Measurements from ENCODE around the gene WNT3. TPM values are rescaled to one million over a fixed set of nuclear protein-coding genes. Genes with fewer than 3 reads are reported as not detected.

The WNT3 gene
- total and polyA plus RNA-seq, 4 donors = 0.19 to 4.3 (median 2.7) TPM

- Histone ChIP-seq H3K27me3 (ENCODE audit: control insufficient read depth in 4 of 4, insufficient read depth in 4 of 4, low read length in 3 of 4) (no peaks in the 10 kb centered on the region), H3K36me3 (ENCODE audit: control insufficient read depth in 4 of 4, insufficient read depth in 3 of 4, low read depth in 1 of 4, low read length in 3 of 4) (no peaks in the 10 kb centered on the region), H3K4me1 (ENCODE audit: control insufficient read depth in 4 of 4, insufficient read depth in 4 of 4, low read length in 3 of 4) (no peaks in the 10 kb centered on the region), H3K27ac (ENCODE audit: low read depth in 1 of 2, low read length in 2 of 2) (no peak overlapping the region), H3K9me3 (ENCODE audit: control insufficient read depth in 4 of 4, low read length in 3 of 4) (no peaks in the 10 kb centered on the region), H3K4me3 (ENCODE audit: low read depth in 1 of 3, low read length in 3 of 3) (no peak overlapping the region), H3K9ac (ENCODE audit: low read depth in 1 of 2, low read length in 2 of 2) (no peak overlapping the region)
- no peak for DNase-seq (ENCODE audit: low spot score)
- TF ChIP-seq HNF4A (conservative IDR thresholded peaks at IDR 0.05) = no peak
- TF ChIP-seq SP1 (IDR thresholded peaks at IDR 0.05) = no peak
- WGBS = 96% methylated on average over 4 of the region's 4 CpGs
Observed at GRCh38 chr17:46800573-46800972, 17.9 kb downstream of the WNT3 start.

GRCh38 chr17:46796956-46797530 lies 21.4 kb downstream of the WNT3 start:
- TF ChIP-seq HNF4G (IDR thresholded peaks at IDR 0.05) = no peak

GRCh38 chr17:46796524-46796923 lies 22.0 kb downstream of the WNT3 start:
- Histone ChIP-seq H3K9me3 (ENCODE audit: control insufficient read depth in 4 of 4, low read length in 3 of 4) (no peaks in the 10 kb centered on the region), H3K9ac (ENCODE audit: low read depth in 1 of 2, low read length in 2 of 2) (no peak overlapping the region), H3K4me3 (ENCODE audit: low read depth in 1 of 3, low read length in 3 of 3) (no peak overlapping the region), H3K36me3 (ENCODE audit: control insufficient read depth in 4 of 4, insufficient read depth in 3 of 4, low read depth in 1 of 4, low read length in 3 of 4) (no peaks in the 10 kb centered on the region), H3K27ac (ENCODE audit: low read depth in 1 of 2, low read length in 2 of 2) (no peak overlapping the region), H3K4me1 (ENCODE audit: control insufficient read depth in 4 of 4, insufficient read depth in 4 of 4, low read length in 3 of 4) (no peaks in the 10 kb centered on the region), H3K27me3 (ENCODE audit: control insufficient read depth in 4 of 4, insufficient read depth in 4 of 4, low read length in 3 of 4) (peaks cover 0 to 6% (median 2%) of the 10 kb centered on the region in 4 donors)
- TF ChIP-seq HNF4A (conservative IDR thresholded peaks at IDR 0.05) (no peak), NR2F2 (IDR thresholded peaks at IDR 0.05) (no peak), FOXA1 (IDR thresholded peaks at IDR 0.05) (no peak), EGR1 (IDR thresholded peaks at IDR 0.05; ENCODE audit: low read depth in 2 of 2) (no peak)
- TF ChIP-seq, protein P1, sequence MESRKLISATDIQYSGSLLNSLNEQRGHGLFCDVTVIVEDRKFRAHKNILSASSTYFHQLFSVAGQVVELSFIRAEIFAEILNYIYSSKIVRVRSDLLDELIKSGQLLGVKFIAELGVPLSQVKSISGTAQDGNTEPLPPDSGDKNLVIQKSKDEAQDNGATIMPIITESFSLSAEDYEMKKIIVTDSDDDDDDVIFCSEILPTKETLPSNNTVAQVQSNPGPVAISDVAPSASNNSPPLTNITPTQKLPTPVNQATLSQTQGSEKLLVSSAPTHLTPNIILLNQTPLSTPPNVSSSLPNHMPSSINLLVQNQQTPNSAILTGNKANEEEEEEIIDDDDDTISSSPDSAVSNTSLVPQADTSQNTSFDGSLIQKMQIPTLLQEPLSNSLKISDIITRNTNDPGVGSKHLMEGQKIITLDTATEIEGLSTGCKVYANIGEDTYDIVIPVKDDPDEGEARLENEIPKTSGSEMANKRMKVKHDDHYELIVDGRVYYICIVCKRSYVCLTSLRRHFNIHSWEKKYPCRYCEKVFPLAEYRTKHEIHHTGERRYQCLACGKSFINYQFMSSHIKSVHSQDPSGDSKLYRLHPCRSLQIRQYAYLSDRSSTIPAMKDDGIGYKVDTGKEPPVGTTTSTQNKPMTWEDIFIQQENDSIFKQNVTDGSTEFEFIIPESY (IDR thresholded peaks at IDR 0.05) = no peak
- 75% methylated on average over 7 of the region's 7 CpGs for WGBS
- DNase-seq (ENCODE audit: low spot score) = no peak

More at GRCh38 chr17:46796956-46797530, 21.4 kb downstream of the WNT3 start:
- 70% methylated on average over 8 of the region's 8 CpGs for WGBS
- no peaks in the 10 kb centered on the region for H3K36me3 ChIP-seq (ENCODE audit: control insufficient read depth in 4 of 4, insufficient read depth in 3 of 4, low read depth in 1 of 4, low read length in 3 of 4)
- peaks cover 0 to 6% (median 1%) of the 10 kb centered on the region in 4 donors for H3K27me3 ChIP-seq (ENCODE audit: control insufficient read depth in 4 of 4, insufficient read depth in 4 of 4, low read length in 3 of 4)
- no peak overlapping the region for H3K9ac ChIP-seq (ENCODE audit: low read depth in 1 of 2, low read length in 2 of 2)
- no peak overlapping the region for H3K27ac ChIP-seq (ENCODE audit: low read depth in 1 of 2, low read length in 2 of 2)
- no peak overlapping the region for H3K4me3 ChIP-seq (ENCODE audit: low read depth in 1 of 3, low read length in 3 of 3)
- no peaks in the 10 kb centered on the region for H3K4me1 ChIP-seq (ENCODE audit: control insufficient read depth in 4 of 4, insufficient read depth in 4 of 4, low read length in 3 of 4)
- no peak for DNase-seq (ENCODE audit: low spot score)
- H3K9me3 ChIP-seq (ENCODE audit: control insufficient read depth in 4 of 4, low read length in 3 of 4) = no peaks in the 10 kb centered on the region

GRCh38 chr17:46796084-46796483 lies 22.4 kb downstream of the WNT3 start:
- H3K9me3 ChIP-seq (ENCODE audit: control insufficient read depth in 4 of 4, low read length in 3 of 4) = no peaks in the 10 kb centered on the region
- peaks cover 0 to 6% (median 2%) of the 10 kb centered on the region in 4 donors for H3K27me3 ChIP-seq (ENCODE audit: control insufficient read depth in 4 of 4, insufficient read depth in 4 of 4, low read length in 3 of 4)
- no peak overlapping the region for H3K27ac ChIP-seq (ENCODE audit: low read depth in 1 of 2, low read length in 2 of 2)
- H3K4me1 ChIP-seq (ENCODE audit: control insufficient read depth in 4 of 4, insufficient read depth in 4 of 4, low read length in 3 of 4) = no peaks in the 10 kb centered on the region
- H3K4me3 ChIP-seq (ENCODE audit: low read depth in 1 of 3, low read length in 3 of 3) = no peak overlapping the region
- no peak overlapping the region for H3K9ac ChIP-seq (ENCODE audit: low read depth in 1 of 2, low read length in 2 of 2)
- no peak for DNase-seq (ENCODE audit: low spot score)
- H3K36me3 ChIP-seq (ENCODE audit: control insufficient read depth in 4 of 4, insufficient read depth in 3 of 4, low read depth in 1 of 4, low read length in 3 of 4) = no peaks in the 10 kb centered on the region
- TF ChIP-seq JUND (IDR thresholded peaks at IDR 0.05) = no peak
- 80% methylated on average over 3 of the region's 3 CpGs for WGBS
